Retinal pigment epithelial cell (primary cell): ENCODE measurements around the gene NPAS4.

Experiments
- DNase-seq: peaks from one replicate; pipeline ENCODE4 v3.0.0-alpha.2; 2010; ENCODE audit warnings: low read depth
- H3K4me3 ChIP-seq: 2 replicates; pipeline ENCODE4 v1.5.1; 2011; ENCODE audit warnings: mild to moderate bottlenecking, low read length, control low read depth, moderate library complexity
- CTCF ChIP-seq: conservative IDR thresholded peaks from 2 replicates; pipeline ENCODE4 v1.5.1; 2011; ENCODE audit warnings: low read depth, low read length, control low read depth, inconsistent platforms

NPAS4 gene

GRCh38 chr11:66450560-66450959 lies 29.7 kb downstream of the NPAS4 start:
- H3K4me3 ChIP-seq = no peak overlapping the region
- TF ChIP-seq CTCF = no peak
- DNase-seq = no peak

GRCh38 chr11:66451663-66452062 lies 30.8 kb downstream of the NPAS4 start:
- H3K4me3 ChIP-seq = no peak overlapping the region

GRCh38 chr11:66454247-66454646 lies 33.4 kb downstream of the NPAS4 start:
- DNase-seq = no peak
- no peak overlapping the region for H3K4me3 ChIP-seq
- TF ChIP-seq CTCF = no peak

More at GRCh38 chr11:66451663-66452062, 30.8 kb downstream of the NPAS4 start:
- TF ChIP-seq CTCF = no peak
- no peak for DNase-seq

GRCh38 chr11:66454828-66455227 lies 34.0 kb downstream of the NPAS4 start:
- no peak for DNase-seq
- no peak for TF ChIP-seq CTCF
- no peak overlapping the region for H3K4me3 ChIP-seq

GRCh38 chr11:66457826-66458225 lies 37.0 kb downstream of the NPAS4 start:
- DNase-seq = no peak
- TF ChIP-seq CTCF = no peak
- H3K4me3 ChIP-seq = no peak overlapping the region

- no peak overlapping the region for H3K4me3 ChIP-seq
- DNase-seq = no peak
- TF ChIP-seq CTCF = no peak
Observed at GRCh38 chr11:66459138-66459778, 38.4 kb downstream of the NPAS4 start.

GRCh38 chr11:66462010-66462409 lies 41.2 kb downstream of the NPAS4 start:
- DNase-seq = no peak
- no peak for TF ChIP-seq CTCF
- H3K4me3 ChIP-seq = no peak overlapping the region
